Astrocyte of the spinal cord (primary cell): ENCODE data around the gene GHRH.

ENCODE experiments used
- DNase-seq: peaks from one replicate; pipeline ENCODE4 v3.0.0; 2011; ENCODE audit warnings: low read depth, low spot score
- H3K4me3 ChIP-seq: 2 replicates; pipeline ENCODE4 v1.5.1; 2011; ENCODE audit warnings: low read depth, mild to moderate bottlenecking, low read length, moderate library complexity
- in situ Hi-C: cut with HindIII; loops from 2 replicates; pipeline ENCODE4 v1.10.0; 2017; ENCODE audit warnings: low sequenced_read_pairs
- TF ChIP-seq, protein P1 (sequence below): IDR thresholded peaks from 2 replicates; pipeline ENCODE4 v1.5.1; 2012; ENCODE audit warnings: low read depth, mild to moderate bottlenecking, low read length, inconsistent platforms

Gene GHRH

GRCh38 chr20:37266940-37267666 lies 5.5 kb upstream of the GHRH start:
- TF ChIP-seq, protein P1, sequence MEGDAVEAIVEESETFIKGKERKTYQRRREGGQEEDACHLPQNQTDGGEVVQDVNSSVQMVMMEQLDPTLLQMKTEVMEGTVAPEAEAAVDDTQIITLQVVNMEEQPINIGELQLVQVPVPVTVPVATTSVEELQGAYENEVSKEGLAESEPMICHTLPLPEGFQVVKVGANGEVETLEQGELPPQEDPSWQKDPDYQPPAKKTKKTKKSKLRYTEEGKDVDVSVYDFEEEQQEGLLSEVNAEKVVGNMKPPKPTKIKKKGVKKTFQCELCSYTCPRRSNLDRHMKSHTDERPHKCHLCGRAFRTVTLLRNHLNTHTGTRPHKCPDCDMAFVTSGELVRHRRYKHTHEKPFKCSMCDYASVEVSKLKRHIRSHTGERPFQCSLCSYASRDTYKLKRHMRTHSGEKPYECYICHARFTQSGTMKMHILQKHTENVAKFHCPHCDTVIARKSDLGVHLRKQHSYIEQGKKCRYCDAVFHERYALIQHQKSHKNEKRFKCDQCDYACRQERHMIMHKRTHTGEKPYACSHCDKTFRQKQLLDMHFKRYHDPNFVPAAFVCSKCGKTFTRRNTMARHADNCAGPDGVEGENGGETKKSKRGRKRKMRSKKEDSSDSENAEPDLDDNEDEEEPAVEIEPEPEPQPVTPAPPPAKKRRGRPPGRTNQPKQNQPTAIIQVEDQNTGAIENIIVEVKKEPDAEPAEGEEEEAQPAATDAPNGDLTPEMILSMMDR = no peak
- in situ Hi-C loops = no loop called here
- no peak for DNase-seq
- H3K4me3 ChIP-seq = no peak overlapping the region

DNA sequence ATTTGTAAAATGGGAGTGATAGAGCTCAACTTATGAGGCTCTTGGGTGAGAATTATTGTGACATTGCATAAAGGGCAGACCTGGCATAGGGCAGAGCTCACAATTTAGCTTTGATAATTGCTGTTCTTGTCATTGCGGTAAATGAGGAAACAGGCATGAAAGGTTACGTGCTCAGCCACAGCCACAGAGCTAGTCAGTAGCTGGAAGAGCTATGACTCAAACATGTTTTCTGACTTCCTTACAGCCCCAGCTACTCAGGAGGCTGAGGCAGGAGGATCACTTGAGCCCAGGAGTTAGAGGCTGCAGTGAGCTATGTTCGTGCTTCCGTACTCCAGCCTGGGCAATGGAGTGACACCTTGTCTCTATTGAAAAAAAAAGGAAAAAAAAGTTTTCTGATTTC lies 3.5 kb upstream of the GHRH start:
- H3K4me3 ChIP-seq = no peak overlapping the region
- in situ Hi-C loops = no loop called here
- TF ChIP-seq, protein P1 = no peak
- no peak for DNase-seq

DNA sequence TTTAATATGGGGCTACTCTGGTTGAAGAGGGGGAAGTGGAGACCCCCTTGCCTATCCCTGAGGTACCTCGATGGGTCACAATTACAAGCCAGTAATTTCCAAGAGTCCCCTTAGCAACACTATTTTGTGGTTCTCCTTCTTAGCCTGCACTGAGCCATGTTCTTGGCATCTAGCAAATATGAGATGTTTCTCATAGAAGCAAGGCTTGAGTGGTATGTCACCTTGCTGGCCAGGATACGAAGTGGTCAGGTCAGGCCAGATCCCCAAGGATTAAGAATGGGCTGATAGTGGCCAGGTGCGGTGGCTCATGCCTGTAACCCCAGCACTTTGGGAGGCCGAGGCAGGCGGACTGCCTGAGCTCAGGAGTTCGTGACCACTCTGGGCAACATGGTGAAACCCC lies 2.1 kb upstream of the GHRH start:
- DNase-seq = no peak
- TF ChIP-seq, protein P1 = no peak
- in situ Hi-C loops = no loop called here
- no peak overlapping the region for H3K4me3 ChIP-seq

DNA sequence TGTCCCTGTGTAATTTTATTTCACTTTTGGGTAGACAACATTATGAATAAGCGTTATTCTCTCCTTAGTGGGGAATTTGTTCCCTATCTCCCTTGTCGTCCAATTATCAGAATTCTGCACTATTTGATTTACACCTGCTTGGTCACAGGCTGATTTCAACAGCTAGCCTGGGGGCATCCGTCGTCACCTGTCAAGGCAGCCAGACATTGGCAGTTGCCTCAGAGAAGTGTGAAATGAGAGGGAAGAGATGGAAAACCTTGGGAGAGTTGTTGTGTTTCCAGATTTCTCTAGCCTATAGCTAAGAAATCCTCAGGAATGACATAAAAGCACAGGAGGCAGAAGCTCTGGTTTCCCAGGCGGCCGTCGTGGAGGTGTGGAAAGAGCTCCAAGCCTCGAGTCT lies 891 bp upstream of the GHRH start:
- H3K4me3 ChIP-seq = no peak overlapping the region
- in situ Hi-C loops = no loop called here
- DNase-seq = no peak
- TF ChIP-seq, protein P1 = no peak

DNA sequence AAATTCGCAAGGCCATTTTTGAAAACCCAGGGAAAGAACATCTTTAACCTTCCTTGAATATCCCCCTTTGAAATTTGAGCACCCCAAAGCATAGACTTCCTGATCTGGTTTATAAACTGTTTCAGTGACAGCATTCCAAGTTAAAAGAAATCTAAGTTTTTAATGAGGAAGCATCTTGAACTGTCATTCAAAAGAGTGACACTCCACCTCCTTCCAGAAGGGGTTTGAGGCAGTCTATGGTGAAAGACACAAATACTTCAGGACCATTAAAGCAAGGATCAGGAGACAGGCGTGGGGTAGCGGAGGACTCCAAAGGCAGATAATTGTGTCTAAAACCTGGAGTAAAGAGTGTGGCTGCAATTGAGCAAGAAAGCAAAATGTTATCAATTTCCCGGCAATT lies 691 bp downstream of the GHRH start:
- DNase-seq = no peak
- in situ Hi-C loops = no loop called here
- TF ChIP-seq, protein P1 = no peak
- no peak overlapping the region for H3K4me3 ChIP-seq

GRCh38 chr20:37259865-37260264 lies 1.7 kb downstream of the GHRH start:
- no peak for DNase-seq
- in situ Hi-C loops = no loop called here
- TF ChIP-seq, protein P1 = no peak
- no peak overlapping the region for H3K4me3 ChIP-seq
